Adrenal gland (tissue), 12 donors: ENCODE data around the gene PHKA2. TPM values are rescaled to one million over a fixed set of nuclear protein-coding genes. Genes with fewer than 3 reads are reported as not detected.

Source experiments
- DNase-seq, 7 donors: peaks; one replicate each; pipeline ENCODE4 v3.0.0-alpha.2; 2019 to 2020
- H3K27ac ChIP-seq, 5 donors: fragments of 200-600 bp; sonication (generic) in 4 of 5; 1 replicate in 3 of 5; 2 replicates in 2 of 5; pipeline versions ENCODE4 v1.5.1 to v1.8.0; 2016 to 2020; ENCODE audit warnings: mild to moderate bottlenecking in 1 of 5
- H3K27me3 ChIP-seq: fragments of 200-600 bp; 2 replicates; pipeline ENCODE4 v1.8.0; 2021
- H3K36me3 ChIP-seq, 2 donors: fragments of 200-600 bp; replicated peaks in 1 of 2; 1 replicate in 1 of 2; 2 replicates in 1 of 2; pipeline versions ENCODE4 v1.5.1 to v1.8.0; 2018 to 2022
- H3K4me1 ChIP-seq, 2 donors: fragments of 200-600 bp; replicated peaks in 1 of 2; 1 replicate in 1 of 2; 2 replicates in 1 of 2; pipeline versions ENCODE4 v1.5.1 to v1.8.0; 2018 to 2021
- H3K4me3 ChIP-seq, 4 donors: fragments of 200-600 bp; sonication (generic) in 3 of 4; one replicate each; pipeline ENCODE4 v1.5.1; 2016 to 2018
- H3K9me3 ChIP-seq, 3 donors: fragments of 200-600 bp; sonication (generic) in 1 of 3; replicated peaks in 1 of 3; 1 replicate in 2 of 3; 2 replicates in 1 of 3; pipeline versions ENCODE4 v1.5.1 to v1.8.0; 2016 to 2021
- CTCF ChIP-seq, 6 experiments: fragments of 450-650 bp in 4 of 6; fragments of 200-600 bp in 2 of 6; sonication (generic) in 1 of 6; IDR thresholded peaks; 1 replicate in 5 of 6; 2 replicates in 1 of 6; pipeline versions ENCODE4 v1.5.1 to v1.8.0; 2016 to 2021; ENCODE audit warnings: antibody characterized with exemption in 6 of 6, mild to moderate bottlenecking in 2 of 6, moderate library complexity in 1 of 6
- POLR2A ChIP-seq, 2 donors: fragments of 450-650 bp; IDR thresholded peaks; one replicate each; pipeline ENCODE4 v1.6.1; 2017; ENCODE audit warnings: antibody characterized with exemption in 2 of 2, mild to moderate bottlenecking in 2 of 2, moderate library complexity in 1 of 2
- WGBS, 4 donors: extraction: QIAGEN DNeasy Blood & Tissue Kit in 2 of 4; methylation state at CpG; one replicate each; pipeline versions ENCODE4 v1.1.5 to v1.1.7; 2013 to 2017; 5-methylcytosine and 5-hydroxymethylcytosine counted together
- intact Hi-C, 2 donors: fragments of 100-400 bp; cut with DNase I; formaldehyde crosslinking; loops; one replicate each; pipeline versions ENCODE4 v1.14.1 to v1.15.0; 2022 to 2023
- polyA plus RNA-seq, 3 donors: library from polyadenylated mRNA; stranded (reverse); fragments of 200-250 nt in 2 of 3; fragments of 350-450 nt in 1 of 3; fragmentation: Illumina TruSeq in 1 of 3; extraction: RNeasy Lipid Tissue Mini Kit (QIAGEN cat#74804) in 1 of 3; gene quantifications; one replicate each; pipeline ENCODE4 v1.2.3, GENCODE V29; 2013 to 2014
- total RNA-seq, 9 donors: library from RNA; depleted of rRNA in 4 of 9; stranded (reverse); fragments of >200 nt in 4 of 9; fragments of 120-200 nt in 1 of 9; fragmentation: NEBNext Ultra II Directional in 1 of 9; extraction: Animal tissue kit (Norgen Biotek cat#: 25700) in 1 of 9; gene quantifications; one replicate each; pipeline versions ENCODE4 v1.1.0 to v1.2.4, GENCODE V29; 2013 to 2023
- donor health status: healthy with polysubstance abuse.
- donor health status: Bipolar disorder and iron deficiency.
- donor health status: DM: yes; HTN: yes; CAD: no.
- donor health status: DM: no; HTN: no; CAD: no.
- donor health status: DM: no; HTN: no; CAD: no.
- donor health status: DM: yes; HTN: yes; CAD: no.

PHKA2 gene
- total and polyA plus RNA-seq, 12 donors, result 11.7 to 63.8 (median 27.8) TPM

GRCh38 chrX:18900401-18900976, 83.4 kb downstream of the PHKA2 start:
- Histone ChIP-seq H3K4me3 (no peak overlapping the region), H3K4me1 (no peaks in the 10 kb centered on the region), H3K27ac (no peak overlapping the region), H3K27me3 (no peaks in the 10 kb centered on the region), H3K9me3 (no peaks in the 10 kb centered on the region), H3K36me3 (no peaks in the 10 kb centered on the region)
- 72 to 83% (median 78%) methylated on average over 15 of the region's 15 CpGs for WGBS, 4 donors
- intact Hi-C loops, result no loop called here
- TF ChIP-seq POLR2A (IDR thresholded peaks at IDR 0.05) (no peak), CTCF (IDR thresholded peaks at IDR 0.05) (no peak)
- DNase-seq, result no peak

GRCh38 chrX:18899796-18900380, 84.0 kb downstream of the PHKA2 start:
- no peaks in the 10 kb centered on the region for H3K4me1 ChIP-seq
- no peaks in the 10 kb centered on the region for H3K9me3 ChIP-seq
- no peaks in the 10 kb centered on the region for H3K27me3 ChIP-seq
- TF ChIP-seq POLR2A (IDR thresholded peaks at IDR 0.05) (no peak), CTCF (IDR thresholded peaks at IDR 0.05) (peak in 5 of 6 experiments; percentile 18 to 44 (median 40))
- H3K27ac ChIP-seq, result no peak overlapping the region
- intact Hi-C loops, result loop anchor here (10.0 kb wide), 3 partner anchors 225 to 505 kb away; partner anchors contain the start of genes CDKL5 (in 1 of the 2) and RS1 (in 1 of the 2)
- DNase-seq, result peak in 3 of 7 donors; percentile 33 to 69 (median 49)
- H3K4me3 ChIP-seq, result no peak overlapping the region
- H3K36me3 ChIP-seq, result no peaks in the 10 kb centered on the region
- WGBS, 4 donors, result 56 to 71% (median 64%) methylated on average over 13 of the region's 13 CpGs

- intact Hi-C loops, result loop anchor here (10.0 kb wide), 3 partner anchors 224 to 504 kb away; partner anchors contain the start of genes CDKL5 (in 1 of the 2) and RS1 (in 1 of the 2)
- 61 to 76% (median 68%) methylated on average over 5 to 6 of the region's 6 CpGs for WGBS, 4 donors
- no peaks in the 10 kb centered on the region for H3K9me3 ChIP-seq
- H3K4me3 ChIP-seq, result no peak overlapping the region
- H3K27me3 ChIP-seq, result no peaks in the 10 kb centered on the region
- H3K36me3 ChIP-seq, result no peaks in the 10 kb centered on the region
- no peak overlapping the region for H3K27ac ChIP-seq
- TF ChIP-seq POLR2A (IDR thresholded peaks at IDR 0.05), result no peak
- no peak for TF ChIP-seq CTCF (IDR thresholded peaks at IDR 0.05)
- no peak for DNase-seq
- H3K4me1 ChIP-seq, result no peaks in the 10 kb centered on the region
These were observed 85.4 kb downstream of the PHKA2 start for GRCh38 chrX:18898492-18898891.

GRCh38 chrX:18898091-18898490, 85.8 kb downstream of the PHKA2 start:
- intact Hi-C loops, result loop anchor here (10.0 kb wide), 3 partner anchors 223 to 503 kb away; partner anchors contain the start of genes CDKL5 (in 1 of the 2) and RS1 (in 1 of the 2)
- H3K4me1 ChIP-seq, result no peaks in the 10 kb centered on the region

More at GRCh38 chrX:18898091-18898490, 85.8 kb downstream of the PHKA2 start:
- H3K27ac ChIP-seq, result no peak overlapping the region
- no peak overlapping the region for H3K4me3 ChIP-seq
- TF ChIP-seq CTCF (IDR thresholded peaks at IDR 0.05), result no peak
- no peak for TF ChIP-seq POLR2A (IDR thresholded peaks at IDR 0.05)
- 74 to 93% (median 79%) methylated on average over 5 to 11 of the region's 11 CpGs for WGBS, 4 donors
- no peaks in the 10 kb centered on the region for H3K36me3 ChIP-seq
- no peaks in the 10 kb centered on the region for H3K9me3 ChIP-seq
- no peaks in the 10 kb centered on the region for H3K27me3 ChIP-seq
- no peak for DNase-seq
